RWPE1 (cell line): ENCODE data around the gene RIMBP2.

Experiments
- CTCF ChIA-PET: fragments of 350-600 bp; sonication (Branson Sonifier 250); formaldehyde crosslinking; extraction: SDS; loops from one replicate; lab custom pipeline; 2021; lab: Yijun Ruan, JAX
- POLR2A ChIA-PET: fragments of 400-600 bp; formaldehyde crosslinking; extraction: SDS; loops from one replicate; lab custom pipeline; 2020; ENCODE audit warnings: antibody characterized with exemption; ENCODE audit not compliant: low non-redundant PET; lab: Yijun Ruan, JAX
- DNase-seq: peaks from one replicate; pipeline ENCODE4 v3.0.0; 2012; ENCODE audit warnings: low spot score
- H3K27ac ChIP-seq: fragments of 450-650 bp; 2 replicates; pipeline ENCODE4 v1.5.1; 2017
- CTCF ChIP-seq: fragments of 450-650 bp; conservative IDR thresholded peaks from 2 replicates; pipeline ENCODE4 v1.5.1; 2017; ENCODE audit warnings: low read depth, mild to moderate bottlenecking

RIMBP2 gene

GRCh38 chr12:130493951-130494350 is 222.1 kb downstream of the RIMBP2 start:
- TF ChIP-seq CTCF: no peak
- ChIA-PET POLR2A (no interaction called here), CTCF (no interaction called here)
- no peak for DNase-seq
- no peak overlapping the region for H3K27ac ChIP-seq

- H3K27ac ChIP-seq: no peak overlapping the region
- no peak for TF ChIP-seq CTCF
- no peak for DNase-seq
- ChIA-PET CTCF (no interaction called here), POLR2A (no interaction called here)
These were observed 224.4 kb downstream of the RIMBP2 start for GRCh38 chr12:130491421-130492357.

GRCh38 chr12:130490674-130491073 is 225.4 kb downstream of the RIMBP2 start:
- no peak overlapping the region for H3K27ac ChIP-seq
- TF ChIP-seq CTCF: no peak
- ChIA-PET CTCF (no interaction called here), POLR2A (no interaction called here)
- no peak for DNase-seq

- POLR2A ChIA-PET: no interaction called here
- no peak for DNase-seq
- CTCF ChIA-PET: no interaction called here
- no peak for TF ChIP-seq CTCF
- H3K27ac ChIP-seq: no peak overlapping the region
These were observed 226.8 kb downstream of the RIMBP2 start for GRCh38 chr12:130489293-130489692.

- H3K27ac ChIP-seq: no peak overlapping the region
- DNase-seq: no peak
- no peak for TF ChIP-seq CTCF
- CTCF ChIA-PET: no interaction called here
- POLR2A ChIA-PET: no interaction called here
These were observed 227.8 kb downstream of the RIMBP2 start for GRCh38 chr12:130488358-130488710.

GRCh38 chr12:130487636-130488357 is 228.3 kb downstream of the RIMBP2 start:
- no peak overlapping the region for H3K27ac ChIP-seq
- POLR2A ChIA-PET: no interaction called here
- no peak for TF ChIP-seq CTCF
- CTCF ChIA-PET: no interaction called here
- no peak for DNase-seq
